GM11168 (cell line): ENCODE results near the gene IFIT1B.
"Not testable (repeated sequence)": the region's sequence is repeated elsewhere in the genome, so short reads cannot be mapped to it uniquely, and the experiment has no call there.

ENCODE experiments used
- in situ Hi-C: fragments of 300-500 bp; cut with MboI; formaldehyde crosslinking; loops from one replicate; pipeline ENCODE4 v1.12.0; 2022; ENCODE audit warnings: low sequenced_read_pairs; ENCODE audit not compliant: unreplicated experiment

IFIT1B gene

GRCh38 chr10:89347701-89348457 is 30.0 kb upstream of the IFIT1B start:
- in situ Hi-C loops: no loop called here

GRCh38 chr10:89348481-89348880 is 29.4 kb upstream of the IFIT1B start:
- in situ Hi-C loops: no loop called here

- in situ Hi-C loops: no loop called here
Measured at GRCh38 chr10:89348975-89349374, 28.9 kb upstream of the IFIT1B start.

- in situ Hi-C loops: not testable (repeated sequence)
Measured at GRCh38 chr10:89350631-89351315, 27.1 kb upstream of the IFIT1B start.

GRCh38 chr10:89351412-89351779 is 26.5 kb upstream of the IFIT1B start:
- in situ Hi-C loops: no loop called here

GRCh38 chr10:89351780-89352597 is 25.9 kb upstream of the IFIT1B start:
- in situ Hi-C loops: no loop called here

GRCh38 chr10:89352802-89353201 is 25.1 kb upstream of the IFIT1B start:
- in situ Hi-C loops: no loop called here

GRCh38 chr10:89355394-89355931 is 22.4 kb upstream of the IFIT1B start:
- in situ Hi-C loops: no loop called here

- in situ Hi-C loops: no loop called here
Measured at GRCh38 chr10:89357096-89357495, 20.8 kb upstream of the IFIT1B start.

- in situ Hi-C loops: no loop called here
Measured at GRCh38 chr10:89357975-89358374, 19.9 kb upstream of the IFIT1B start.

- in situ Hi-C loops: no loop called here
Measured at GRCh38 chr10:89360157-89360556, 17.7 kb upstream of the IFIT1B start.

GRCh38 chr10:89362929-89363328 is 14.9 kb upstream of the IFIT1B start:
- in situ Hi-C loops: no loop called here

GRCh38 chr10:89363729-89364442 is 14.0 kb upstream of the IFIT1B start:
- in situ Hi-C loops: no loop called here

GRCh38 chr10:89364531-89364930 is 13.3 kb upstream of the IFIT1B start:
- in situ Hi-C loops: no loop called here

GRCh38 chr10:89367529-89367928 is 10.3 kb upstream of the IFIT1B start:
- in situ Hi-C loops: no loop called here

GRCh38 chr10:89368129-89368528 is 9.7 kb upstream of the IFIT1B start:
- in situ Hi-C loops: no loop called here

GRCh38 chr10:89369156-89370105 is 8.4 kb upstream of the IFIT1B start:
- in situ Hi-C loops: loop anchor here (10.0 kb wide), 1 partner anchor 115 kb away; the partner anchor contains the start of gene LIPA

GRCh38 chr10:89371079-89371478 is 6.8 kb upstream of the IFIT1B start:
- in situ Hi-C loops: loop anchor here (10.0 kb wide), 1 partner anchor 116 kb away; the partner anchor contains the start of gene LIPA

- in situ Hi-C loops: loop anchor here (10.0 kb wide), 1 partner anchor 117 kb away; the partner anchor contains the start of gene LIPA
Measured at GRCh38 chr10:89371987-89372386, 5.9 kb upstream of the IFIT1B start.
